Right lung (tissue), 5 donors: ENCODE data around the gene LRRC8D. TPM values are rescaled to one million over a fixed set of nuclear protein-coding genes. Genes with fewer than 3 reads are reported as not detected.

Experiments used
- DNase-seq, 2 donors: peaks; one replicate each; pipeline ENCODE4 v3.0.0-alpha.2; 2013
- polyA plus RNA-seq, 5 donors: library from polyadenylated mRNA; unstranded; fragments of 120-200 nt; gene quantifications; one replicate each; pipeline versions ENCODE4 v1.2.1 to v1.2.3, GENCODE V29; 2013; ENCODE audit warnings: inconsistent platforms in 1 of 5, low replicate concordance in 1 of 5; ENCODE audit not compliant: insufficient read length in 5 of 5, insufficient read depth in 1 of 5

Gene LRRC8D
- polyA plus RNA-seq, 5 donors: 14.3 to 18.3 (median 17.0) TPM

DNA sequence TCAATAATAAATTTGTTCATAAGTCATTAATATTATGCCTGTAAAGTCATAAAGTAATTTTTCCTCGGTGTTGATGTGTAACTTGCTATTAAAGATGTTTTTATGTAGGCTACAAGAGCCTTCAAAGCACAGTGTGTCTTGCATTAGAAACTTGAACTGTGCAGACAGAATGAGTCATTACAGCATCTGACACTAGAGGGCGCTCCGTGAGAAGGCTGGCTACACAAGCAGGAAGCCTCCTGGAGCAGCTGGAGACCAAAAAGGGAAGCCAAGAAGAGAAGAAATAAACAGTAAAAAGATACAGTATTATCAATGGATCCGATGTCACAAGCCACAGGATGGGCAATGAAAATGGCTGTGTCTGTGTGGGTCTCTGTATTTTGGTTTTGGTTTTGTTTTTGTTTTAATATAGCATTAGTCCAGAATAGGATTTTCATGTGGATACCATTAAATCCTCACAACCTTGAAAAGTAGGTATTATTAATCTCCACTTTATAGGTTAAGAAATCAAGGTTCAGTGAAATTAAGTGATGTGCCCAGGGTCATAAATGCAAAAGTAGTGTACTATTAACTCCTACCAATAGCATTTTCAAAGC lies 16.1 kb upstream of the LRRC8D start:
- peak; percentile 70 to 84 for DNase-seq

DNA sequence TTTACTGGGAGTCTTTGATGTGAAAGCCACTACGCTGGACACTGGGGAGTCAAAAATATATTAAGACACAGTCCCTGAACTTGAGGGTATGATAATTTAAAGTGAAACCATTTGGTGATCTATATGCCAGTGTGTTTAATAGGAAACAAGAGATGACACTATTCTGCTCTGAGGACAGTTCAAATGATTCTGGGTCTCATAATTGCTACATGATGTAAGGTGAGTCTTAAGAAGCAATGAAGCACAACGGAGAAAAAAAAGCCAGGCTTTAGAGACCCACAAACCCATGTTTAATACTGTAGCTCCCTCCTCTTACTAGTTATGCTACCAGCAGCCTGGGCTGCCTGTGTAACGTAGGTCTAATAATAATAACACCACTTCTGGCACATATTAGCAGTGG lies 14.2 kb upstream of the LRRC8D start:
- DNase-seq: no peak

DNA sequence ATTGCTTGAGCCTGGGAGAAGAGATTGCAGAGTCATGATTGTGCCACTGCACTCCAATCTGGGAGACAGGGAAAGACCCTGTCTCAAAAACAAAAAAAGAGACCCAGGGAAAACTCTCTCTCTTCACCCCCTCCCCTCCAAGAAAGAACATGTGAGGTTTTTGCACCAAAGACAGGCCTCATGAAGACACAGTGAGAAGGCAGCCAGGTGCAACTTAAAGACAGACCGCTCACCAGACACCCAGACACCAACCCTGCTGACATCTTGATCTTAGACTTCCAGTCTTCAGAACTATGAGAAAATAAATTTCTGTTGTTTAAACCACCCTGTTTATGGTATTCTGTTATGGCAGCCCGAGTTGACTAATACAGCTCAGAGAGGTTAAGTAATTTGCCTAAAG lies 13.3 kb upstream of the LRRC8D start:
- no peak for DNase-seq

DNA sequence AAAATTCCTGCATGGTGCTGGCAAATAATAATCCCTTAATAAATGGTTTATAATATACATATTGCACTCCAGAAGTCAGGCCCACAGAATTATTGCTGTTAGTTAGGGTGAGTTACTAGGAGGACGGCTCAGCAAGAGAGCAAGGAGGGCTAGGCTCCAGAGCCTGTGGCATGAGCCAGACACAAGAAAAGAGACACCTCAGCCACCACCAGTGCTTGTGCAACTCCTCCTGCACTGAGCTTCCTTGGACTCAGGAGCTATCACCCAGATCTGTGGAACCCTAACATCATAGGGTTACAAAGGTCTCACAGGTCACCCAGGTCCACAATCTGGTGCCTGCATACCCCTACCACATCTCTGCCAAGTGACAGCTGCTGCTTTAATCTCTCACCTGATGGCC lies 12.8 kb upstream of the LRRC8D start:
- no peak for DNase-seq

DNA sequence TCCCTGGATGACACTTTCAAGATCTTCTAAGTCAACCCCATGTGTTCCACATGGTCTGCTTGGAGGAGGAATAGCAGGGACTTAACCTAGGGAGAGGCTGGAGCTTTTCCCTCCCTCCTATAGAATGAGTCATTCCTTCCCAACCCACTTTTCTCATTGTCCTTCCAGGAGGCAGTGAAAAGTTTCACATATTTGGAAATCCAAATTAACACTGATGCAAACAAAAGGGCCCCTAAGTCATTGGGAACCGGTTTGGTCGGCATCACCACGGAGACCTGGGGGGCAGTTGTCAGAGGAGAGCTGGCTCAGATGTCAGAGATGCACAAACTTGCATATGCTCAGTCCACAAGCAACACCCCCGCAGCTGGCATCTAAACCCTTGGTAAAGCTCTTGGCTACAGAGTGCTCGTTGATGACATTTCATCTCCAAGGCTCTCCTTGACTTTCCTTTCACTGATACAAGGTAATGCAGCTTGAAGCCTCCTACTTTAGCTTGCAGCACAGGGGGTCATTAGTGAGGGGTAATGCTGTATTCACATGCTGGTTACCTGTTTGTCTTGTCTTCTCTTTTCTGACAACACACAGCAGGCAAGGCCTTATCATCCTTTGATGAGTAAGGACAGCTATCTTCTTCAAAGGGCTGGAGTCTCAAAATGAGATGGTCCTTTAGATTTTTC lies 12.3 kb upstream of the LRRC8D start:
- peak in 1 of 2 donors; percentile 11 for DNase-seq

DNA sequence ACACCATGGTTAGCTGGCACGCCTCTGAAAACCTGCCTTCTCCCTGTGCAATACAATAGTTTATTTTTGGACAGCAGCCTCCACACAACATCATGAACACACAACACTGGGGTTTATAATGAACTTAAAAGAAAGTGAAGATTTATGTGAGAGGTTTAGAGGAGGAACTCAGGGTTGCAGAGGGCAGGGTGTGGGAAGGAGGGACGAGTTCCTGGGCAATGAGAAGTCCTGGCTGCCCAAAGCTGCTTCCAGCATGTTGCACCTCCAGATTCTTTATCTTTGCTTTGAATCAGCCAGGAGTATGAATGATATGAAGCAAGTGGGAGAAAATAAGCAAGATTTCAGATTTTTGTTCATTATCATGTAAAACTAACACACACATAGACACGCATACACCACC lies 11.3 kb upstream of the LRRC8D start:
- no peak for DNase-seq

DNA sequence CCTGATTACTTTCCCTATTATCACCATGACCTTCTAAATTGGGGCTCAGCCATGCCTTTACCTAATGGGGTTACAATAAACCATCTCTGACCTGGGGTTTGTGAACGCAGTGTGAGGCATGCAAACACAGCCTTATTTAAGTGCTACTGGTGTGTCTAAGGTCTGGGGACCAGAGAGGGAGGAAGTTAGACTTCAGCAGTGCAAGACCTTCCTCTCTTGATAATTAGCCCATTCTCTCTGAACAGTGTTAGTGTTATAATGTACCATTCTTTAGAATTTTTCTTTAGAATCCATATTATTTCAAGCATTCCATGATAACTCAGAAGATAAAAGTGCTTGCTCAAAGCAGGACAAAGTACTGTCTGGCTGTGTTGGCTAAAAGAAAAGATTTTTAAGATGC lies 10.5 kb upstream of the LRRC8D start:
- no peak for DNase-seq

DNA sequence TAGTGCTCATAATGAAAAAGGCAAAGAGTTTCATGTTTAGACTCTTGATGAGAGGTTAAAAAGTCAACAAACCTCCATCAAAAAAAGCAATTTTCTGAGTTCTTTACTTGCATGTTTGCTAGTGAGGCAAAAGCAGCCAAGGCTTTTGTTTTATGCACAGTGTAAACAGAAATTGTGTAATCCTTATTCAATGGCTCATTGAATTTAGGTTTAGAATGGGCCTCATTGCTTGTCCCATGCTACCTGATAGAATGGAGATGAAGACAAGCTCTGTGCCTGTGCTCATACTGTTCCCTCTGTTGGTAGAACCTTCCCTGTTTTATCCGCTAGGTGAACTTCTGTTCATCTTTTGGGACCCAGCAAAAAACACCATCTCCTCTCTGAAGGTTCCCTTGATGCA lies 10.0 kb upstream of the LRRC8D start:
- DNase-seq: no peak

DNA sequence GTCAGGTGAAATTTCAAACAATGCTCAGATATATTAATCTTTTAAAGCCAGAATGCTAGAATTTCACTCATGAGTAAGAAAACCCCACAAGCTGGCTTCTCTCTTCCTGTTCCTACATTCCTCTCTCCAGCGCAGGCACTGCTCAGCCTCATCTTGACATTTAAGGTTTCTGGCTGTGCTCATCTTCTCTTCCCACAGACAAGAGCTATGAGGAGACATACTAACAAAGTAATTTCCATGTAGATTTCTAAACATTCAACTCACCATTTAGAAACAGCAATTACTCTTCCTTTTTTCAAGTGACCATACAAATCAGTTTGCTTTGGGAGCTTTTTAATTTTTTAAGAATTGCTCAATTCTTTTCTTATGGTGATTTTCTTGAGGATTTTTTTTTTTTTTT lies 7.8 kb upstream of the LRRC8D start:
- no peak for DNase-seq

DNA sequence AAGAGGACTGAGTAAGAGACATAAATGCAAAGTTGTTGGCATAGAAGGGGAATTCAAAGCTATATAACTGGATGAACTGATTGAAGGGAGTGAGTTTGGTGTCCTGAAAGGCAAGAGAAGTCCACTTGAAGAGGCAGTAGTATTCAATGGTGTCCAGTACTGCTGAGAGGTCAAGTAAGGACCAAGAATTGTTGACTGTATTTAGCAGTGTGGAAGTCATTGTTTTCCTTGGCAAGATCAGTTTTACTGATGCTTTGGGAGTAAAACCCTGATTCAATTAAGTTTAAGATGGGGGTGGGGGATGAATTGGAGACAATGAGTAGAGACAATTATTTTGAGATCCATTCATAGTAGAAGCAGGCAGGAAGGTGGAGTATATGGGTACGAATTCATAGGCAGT lies 5.8 kb upstream of the LRRC8D start:
- DNase-seq: no peak

DNA sequence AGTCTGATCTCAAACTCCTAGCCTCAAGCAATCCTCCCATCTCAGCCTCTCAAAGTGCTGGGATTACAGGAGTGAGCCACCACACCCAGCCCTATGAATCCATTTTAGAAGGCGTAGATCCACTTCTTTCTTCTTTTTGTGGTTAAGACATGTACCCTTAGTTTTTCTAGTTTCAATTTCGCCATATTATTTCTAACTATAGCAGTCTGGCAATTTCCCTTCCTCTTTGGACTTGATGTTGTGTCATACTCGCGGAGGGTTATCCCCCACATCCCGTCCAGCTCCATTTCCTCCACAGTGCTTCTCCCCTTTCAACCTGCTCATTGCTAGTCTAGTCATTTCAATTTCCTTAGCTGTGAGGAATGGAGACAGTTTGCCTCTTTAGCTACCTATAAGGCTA lies 5.2 kb upstream of the LRRC8D start:
- no peak for DNase-seq

DNA sequence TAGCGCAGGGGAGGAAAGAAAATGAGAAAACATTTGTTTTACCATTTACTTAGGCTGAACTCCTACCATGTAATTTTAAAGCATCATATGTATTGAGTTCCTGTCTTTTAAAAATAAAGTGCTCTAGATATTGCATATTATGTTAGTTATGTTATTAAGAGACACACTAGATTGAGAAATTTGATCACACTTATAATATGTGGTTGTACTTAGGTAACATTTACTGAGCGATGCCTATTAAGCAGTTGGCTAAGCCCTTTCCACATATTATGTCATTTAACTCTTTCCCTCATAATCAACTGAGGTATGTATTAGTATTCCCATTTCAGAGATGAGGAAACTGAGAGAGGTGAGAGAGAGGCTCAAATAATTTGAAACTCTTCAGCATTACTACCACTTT lies 4.5 kb upstream of the LRRC8D start:
- DNase-seq: no peak

DNA sequence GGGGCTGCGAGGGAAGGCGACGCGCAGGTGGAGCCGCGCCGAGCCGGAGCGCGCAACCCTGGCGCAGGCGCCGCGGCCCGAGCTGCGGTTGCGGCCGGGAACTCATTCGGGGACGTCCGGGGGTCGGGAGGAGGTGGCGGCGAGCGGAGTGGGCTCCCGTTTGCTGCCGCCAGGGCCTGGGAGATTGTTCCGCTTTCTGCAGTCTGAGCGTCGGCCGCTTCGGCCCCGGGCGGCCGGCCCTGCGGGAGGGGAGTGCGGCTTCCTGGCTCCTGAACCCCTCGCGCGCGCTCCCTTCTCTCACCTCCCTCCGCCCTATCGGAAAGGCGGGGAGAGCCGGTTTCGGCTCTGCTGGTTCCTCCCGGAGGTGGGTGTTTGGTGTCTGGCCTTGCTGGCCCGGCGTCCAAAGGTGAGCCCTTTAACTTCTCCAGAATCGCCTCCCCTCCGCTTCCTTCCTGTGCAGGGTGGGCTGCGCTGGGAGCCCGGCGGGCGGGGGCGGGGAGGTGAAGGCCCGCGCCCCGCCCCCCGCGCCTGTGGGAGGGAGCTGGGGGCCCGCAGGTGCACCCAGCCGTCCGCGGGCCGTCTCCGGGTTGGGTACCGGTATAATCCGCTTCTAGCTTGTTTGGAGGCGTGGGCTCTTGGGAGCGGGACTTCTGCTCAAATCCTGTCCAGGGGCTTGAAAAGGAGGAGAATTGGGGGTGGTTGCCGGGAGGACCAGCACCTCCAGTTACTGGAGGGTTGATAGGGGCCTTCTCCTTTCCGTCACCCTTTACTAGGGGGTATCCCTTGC lies 683 bp downstream of the LRRC8D start:
- peak; percentile 20 to 36 for DNase-seq

DNA sequence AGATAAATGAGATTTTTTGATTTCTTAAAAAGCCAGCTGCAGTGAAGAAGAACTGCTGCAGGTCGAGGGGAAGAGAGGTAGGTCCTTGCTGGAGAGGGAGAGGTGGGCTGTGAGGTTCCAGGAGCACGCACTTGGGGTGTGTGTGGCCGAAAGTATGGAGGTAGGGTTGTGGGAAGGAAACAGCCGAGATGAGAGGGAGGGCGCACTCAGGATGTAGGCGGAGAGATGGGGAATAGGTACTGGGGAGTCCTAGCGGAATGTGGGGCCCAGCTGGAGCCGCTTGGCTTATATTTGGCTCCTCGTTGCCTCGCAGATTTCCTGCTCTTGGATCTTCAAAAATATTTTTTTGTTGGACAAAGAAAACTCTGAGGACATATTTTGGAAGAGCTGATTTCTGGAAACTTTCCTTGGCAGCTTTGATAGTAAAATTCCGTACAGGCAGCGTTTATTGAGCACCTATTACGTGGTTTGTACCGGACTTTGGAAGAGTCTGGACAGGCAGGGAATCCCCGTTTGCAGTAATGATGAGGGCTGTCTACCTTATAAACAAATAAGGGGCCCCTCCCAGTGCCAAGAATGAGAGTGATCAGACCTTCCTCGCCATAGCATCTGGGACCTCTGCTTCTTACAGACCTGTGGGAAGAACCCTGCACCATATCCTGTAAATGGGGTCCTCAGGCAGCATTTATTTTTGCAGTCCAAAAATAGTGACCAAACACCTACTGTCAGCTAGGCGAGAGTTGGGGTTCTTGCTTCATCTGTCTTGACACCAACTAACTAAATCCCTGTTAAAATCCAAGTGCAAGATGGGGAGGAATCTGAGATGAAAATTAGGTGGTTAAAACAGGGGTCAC lies 1.5 kb downstream of the LRRC8D start:
- no peak for DNase-seq

DNA sequence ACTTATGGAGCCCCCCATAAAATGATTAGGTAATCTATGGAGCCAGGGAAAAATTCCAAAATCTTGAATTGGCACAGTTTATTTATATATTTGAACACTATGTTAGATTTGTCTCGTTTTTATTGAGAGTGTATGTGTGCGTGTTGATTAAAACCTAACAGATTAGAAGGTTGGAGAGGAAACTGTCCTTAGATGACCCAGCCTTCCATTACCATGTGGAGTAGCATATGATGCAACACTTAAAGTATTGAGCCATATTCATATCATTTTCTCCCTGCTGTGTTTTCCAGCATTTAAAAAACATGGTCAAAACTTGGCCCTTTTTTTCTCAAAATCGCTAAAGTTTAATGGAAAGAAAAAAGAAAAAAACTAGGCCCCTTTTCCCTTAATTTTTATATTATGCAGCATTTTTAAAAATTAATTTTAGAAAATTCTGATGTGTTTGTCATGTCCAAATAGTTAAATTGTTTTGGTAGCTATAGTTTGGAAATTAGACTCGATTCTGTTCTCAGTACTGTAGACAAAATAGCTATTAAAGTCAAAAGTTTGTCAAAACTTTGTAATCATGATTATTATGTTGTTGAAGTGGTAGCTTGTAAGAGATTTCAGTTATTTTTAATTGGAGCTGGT lies 2.3 kb downstream of the LRRC8D start:
- DNase-seq: peak in 1 of 2 donors; percentile 14

DNA sequence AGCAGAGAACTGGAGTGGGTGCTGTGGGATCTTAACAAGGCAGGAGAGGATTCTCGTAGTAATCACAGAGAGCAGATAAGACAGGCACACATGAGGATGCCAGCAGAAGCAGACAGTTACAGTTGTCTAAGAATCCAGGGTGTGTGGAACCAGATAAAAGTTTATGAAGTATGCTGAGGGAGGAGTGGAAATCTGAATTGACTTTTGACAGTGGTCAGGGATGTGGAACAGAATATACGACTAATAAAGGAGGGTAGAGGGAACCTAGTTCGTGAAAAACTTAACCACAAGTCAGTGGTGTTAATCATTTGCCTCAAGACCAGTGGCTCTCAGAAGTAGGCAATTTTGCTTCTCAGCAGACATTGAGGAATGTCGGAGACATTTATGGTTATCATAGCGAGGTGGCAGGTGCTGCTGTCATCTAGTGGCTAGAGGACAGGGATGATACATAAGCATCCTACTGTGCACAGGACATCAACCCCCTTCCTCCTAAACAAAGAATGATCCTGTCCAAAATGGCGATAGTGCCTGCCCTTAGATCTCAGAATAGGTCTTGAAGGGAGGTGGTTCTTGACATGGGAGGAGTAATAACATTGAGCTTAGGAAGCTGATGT lies 3.0 kb downstream of the LRRC8D start:
- no peak for DNase-seq

DNA sequence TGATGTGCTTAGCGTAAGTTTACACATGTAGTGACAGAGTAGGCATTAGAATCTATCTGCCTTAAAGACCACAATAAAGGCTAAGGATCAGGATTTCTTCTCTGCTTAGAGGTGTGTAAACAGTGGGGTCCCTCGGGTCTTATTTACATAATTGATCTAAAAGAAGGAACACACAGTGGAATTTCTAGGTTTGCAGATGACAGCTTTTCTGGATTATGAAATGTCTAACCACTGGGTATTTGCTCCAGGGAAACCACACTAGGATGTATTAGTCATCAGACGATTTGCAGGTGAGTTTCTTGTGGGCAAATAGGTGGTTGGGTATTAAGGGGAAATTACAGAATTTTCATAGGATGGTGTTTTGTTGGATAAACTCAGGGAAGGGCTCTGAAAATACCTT lies 5.8 kb downstream of the LRRC8D start:
- no peak for DNase-seq

DNA sequence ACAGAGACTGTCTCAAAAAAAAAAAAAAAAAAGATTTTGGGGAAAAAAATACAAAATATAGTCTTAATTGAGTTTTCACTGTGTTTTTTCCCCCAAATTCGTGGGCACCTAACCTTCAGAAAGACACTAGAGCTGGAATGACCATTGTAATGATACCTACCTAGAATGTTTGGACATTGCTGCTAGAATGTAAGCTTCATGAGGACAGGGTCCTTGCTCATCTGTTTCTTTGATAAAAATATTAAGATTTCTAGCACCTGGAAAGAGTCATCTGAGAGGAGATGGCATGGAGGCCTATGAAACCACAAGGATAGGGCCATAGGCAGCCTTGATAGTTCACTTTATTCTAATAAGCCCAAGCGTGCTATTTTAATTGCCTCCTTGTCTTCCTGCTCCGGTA lies 6.5 kb downstream of the LRRC8D start:
- no peak for DNase-seq

DNA sequence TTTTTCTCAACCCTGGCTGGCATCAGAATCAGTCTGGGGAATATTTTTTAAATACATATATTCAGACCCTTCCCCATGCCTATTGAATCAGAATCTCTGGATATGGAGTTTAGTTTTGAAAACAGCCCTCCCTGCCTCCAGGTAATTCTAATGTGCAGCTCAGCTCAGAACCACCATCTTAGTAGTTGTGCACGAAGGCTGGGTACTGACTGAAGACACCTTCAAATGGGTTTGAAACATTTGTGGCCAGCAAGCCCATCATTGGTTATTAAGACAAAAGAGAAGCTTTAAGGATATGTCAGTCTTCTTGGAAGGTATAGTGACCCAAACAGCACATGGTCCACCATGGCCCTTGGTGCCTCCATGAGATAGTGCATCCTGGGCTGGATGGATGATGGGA lies 7.1 kb downstream of the LRRC8D start:
- no peak for DNase-seq

DNA sequence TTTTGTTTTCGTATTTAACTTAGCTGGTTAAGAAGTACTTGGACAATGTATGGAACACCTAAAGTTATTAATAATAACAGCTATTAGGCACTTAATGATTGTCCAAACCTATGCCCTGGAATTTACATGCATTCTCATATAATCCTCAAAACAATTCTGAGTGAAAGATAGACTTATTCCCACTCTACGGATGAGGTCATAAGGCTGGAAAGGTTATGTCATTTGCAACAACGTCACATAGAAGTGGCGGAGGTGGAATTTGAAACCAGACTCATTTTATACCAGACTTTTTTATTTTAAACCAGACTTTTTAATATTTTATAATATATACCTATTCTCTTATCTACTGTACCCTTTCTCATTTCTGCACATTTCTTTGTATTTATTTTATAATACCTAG lies 8.4 kb downstream of the LRRC8D start:
- no peak for DNase-seq

DNA sequence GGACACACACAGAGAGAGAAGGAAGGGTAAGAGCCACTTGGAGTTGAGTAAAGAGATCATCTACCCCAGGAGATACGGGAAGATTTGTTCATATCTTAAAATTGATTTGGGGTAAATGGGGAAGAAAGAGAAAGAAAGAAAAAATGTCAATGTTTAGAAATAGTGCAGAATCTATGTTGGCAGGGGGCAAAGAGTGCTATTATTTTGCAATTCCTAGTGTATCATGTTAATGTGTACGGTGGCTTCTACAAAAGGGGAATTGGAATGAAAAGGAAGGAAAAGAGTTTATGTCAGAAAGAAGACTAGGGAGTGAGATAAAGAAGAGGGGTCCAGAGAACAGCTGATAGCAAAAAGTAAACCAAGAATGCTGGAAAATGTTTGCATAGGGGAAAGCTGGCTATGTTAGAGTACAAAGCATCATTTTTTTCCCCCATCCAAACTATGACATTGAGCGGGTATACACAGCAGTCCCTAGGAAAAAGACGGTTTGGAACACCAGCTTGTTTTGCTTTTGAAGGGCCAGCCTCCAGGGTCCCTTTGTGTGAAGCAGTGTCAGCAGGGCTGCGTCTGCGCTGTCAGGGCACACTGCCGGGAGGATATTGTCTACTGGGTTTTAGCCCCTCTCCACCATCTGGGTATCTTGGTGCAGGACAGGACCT lies 10.8 kb downstream of the LRRC8D start:
- no peak for DNase-seq
